GM12872 (cell line): ENCODE measurements around the gene TMEM234.

Experiments
- TF ChIP-seq, protein P1 (sequence below): IDR thresholded peaks from 3 replicates; pipeline ENCODE4 v1.5.1; 2011; ENCODE audit warnings: low read depth, mild to moderate bottlenecking, low read length, moderate library complexity; ENCODE audit not compliant: insufficient read depth

The TMEM234 gene

DNA sequence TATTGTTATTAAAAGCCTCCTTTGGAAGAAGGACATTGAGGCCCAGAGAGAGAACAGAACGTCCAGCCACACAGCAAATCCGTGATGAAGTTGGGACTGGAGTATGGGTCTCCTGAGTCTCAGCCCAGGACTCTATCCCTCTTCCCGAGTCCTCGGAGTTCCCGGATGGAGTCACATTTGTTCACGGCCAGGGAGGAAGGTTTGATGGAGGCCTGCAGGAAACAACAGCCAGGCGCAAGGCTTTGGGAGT lies 43.0 kb downstream of the TMEM234 start:
- TF ChIP-seq, protein P1, sequence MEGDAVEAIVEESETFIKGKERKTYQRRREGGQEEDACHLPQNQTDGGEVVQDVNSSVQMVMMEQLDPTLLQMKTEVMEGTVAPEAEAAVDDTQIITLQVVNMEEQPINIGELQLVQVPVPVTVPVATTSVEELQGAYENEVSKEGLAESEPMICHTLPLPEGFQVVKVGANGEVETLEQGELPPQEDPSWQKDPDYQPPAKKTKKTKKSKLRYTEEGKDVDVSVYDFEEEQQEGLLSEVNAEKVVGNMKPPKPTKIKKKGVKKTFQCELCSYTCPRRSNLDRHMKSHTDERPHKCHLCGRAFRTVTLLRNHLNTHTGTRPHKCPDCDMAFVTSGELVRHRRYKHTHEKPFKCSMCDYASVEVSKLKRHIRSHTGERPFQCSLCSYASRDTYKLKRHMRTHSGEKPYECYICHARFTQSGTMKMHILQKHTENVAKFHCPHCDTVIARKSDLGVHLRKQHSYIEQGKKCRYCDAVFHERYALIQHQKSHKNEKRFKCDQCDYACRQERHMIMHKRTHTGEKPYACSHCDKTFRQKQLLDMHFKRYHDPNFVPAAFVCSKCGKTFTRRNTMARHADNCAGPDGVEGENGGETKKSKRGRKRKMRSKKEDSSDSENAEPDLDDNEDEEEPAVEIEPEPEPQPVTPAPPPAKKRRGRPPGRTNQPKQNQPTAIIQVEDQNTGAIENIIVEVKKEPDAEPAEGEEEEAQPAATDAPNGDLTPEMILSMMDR: no peak

DNA sequence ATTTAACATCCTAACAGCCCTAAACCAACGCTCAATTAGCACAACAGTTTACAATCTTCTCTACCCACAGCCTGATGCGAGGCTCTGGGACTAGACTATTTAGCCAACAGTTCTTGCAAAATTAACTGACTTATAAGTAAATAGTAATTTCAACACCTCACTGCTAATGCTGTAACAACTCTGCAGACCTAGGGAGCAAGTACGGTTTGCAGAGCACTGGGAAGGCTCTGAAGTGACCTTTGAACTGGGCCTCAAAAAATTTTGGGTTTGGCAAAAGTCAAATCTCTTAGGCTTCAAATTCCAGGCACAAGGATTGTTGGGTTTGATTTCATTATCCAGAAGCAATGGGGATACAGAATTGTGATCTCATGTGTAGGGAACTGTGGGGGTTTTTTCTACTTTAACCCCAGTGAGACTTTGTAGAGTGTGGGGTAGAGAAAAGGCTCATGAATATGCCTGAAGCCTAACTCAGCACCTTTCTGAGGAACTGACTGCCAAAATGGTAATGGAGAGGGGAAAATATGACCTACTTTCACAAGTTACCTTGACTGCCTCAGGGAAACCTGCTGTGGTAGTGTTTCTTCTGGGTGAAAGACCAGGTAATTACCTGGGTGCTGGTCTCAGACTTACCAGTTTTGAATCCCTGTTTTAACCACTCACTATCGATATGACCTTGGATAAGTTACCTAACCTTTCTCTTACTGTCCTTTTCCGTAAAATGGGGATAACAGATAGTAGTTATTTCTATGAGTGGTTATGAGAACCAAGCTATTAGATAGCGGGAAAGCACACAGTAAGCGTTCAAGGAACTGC lies 43.6 kb downstream of the TMEM234 start:
- TF ChIP-seq, protein P1: no peak

DNA sequence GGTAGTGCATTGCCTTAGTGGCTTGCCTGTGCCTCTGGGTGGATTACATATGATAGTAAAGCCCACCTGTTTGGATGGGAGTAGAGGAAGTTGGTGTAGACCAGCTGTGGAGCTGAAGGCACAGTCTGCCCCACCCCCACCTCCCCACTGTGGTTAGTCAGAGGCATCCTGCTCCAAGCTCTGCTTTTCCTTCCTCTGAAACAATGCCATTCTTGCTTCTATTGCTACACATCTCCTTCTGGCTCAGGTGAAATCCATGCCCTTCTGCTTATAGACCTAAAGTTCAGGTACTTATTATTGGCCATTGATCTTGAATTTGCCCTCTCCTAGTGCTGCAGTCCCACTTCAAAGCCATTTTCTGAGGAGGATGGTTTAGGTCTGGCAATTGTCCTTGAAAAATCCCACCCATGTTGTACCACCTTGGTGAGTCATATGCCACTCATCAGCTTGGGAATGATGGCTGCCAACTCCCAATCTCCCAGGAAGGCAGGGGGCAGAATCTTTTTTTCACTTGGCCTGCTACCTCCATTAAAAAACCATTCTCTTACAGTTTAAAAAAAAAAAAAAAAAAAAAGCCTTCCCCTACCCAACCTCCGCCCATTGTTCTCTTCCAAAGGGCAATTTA lies 49.4 kb downstream of the TMEM234 start:
- TF ChIP-seq, protein P1: no peak

DNA sequence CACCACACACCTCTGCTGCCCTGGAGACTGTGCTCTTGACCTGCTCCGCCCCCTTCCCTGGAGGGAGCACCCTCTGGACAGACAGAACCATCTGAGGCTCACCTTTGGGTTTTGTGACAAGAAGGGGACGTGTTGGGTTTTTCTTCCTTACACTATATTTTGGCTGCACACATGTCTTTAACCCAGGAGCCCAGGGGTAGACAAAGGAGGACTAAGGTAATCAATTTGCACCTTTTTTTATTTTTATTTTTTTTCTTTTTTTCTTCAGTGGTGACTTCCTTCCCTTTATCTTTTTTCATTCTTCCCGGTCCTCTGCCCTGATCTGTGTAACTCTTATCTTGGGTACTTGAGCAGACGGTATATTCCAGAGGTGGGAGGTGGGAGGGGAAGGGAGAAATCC lies 51.2 kb downstream of the TMEM234 start:
- TF ChIP-seq, protein P1: no peak
